Measurements from ENCODE around the gene IGF1R.

DNA sequence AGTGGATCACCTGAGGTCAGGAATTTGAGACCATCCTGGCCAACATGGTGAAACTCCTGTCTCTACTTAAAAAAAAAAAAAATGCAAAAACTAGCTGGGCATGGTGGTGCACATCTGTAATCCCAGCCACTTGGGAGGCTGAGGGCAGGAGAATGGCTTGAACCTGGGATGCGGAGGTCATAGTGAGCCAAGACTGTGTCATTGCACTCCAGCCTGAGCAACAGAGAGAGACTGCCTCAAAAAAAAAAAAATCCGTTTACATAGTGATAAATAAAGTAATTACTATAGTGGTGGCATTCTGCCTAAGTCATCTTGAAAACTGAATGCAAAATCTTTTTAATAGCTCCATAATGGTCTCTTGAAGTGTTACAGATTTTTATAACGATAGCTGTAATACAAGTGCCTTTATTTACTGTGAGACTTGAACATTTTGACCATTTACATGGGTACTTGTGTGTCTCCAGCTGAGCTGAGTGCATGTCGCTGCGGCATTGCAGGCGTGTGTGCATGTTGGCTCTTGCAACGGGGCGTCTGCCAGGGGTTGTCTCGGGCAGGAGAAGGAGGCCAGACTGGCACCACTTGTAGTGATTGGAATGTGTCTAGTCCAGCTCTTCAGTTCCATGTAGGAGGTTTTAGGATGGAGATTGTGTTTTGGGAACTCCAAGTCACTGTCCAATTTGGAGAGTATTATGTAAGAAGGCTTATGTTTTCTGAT is 111.9 kb downstream of the IGF1R start:
- TF ChIP-seq, protein P1, sequence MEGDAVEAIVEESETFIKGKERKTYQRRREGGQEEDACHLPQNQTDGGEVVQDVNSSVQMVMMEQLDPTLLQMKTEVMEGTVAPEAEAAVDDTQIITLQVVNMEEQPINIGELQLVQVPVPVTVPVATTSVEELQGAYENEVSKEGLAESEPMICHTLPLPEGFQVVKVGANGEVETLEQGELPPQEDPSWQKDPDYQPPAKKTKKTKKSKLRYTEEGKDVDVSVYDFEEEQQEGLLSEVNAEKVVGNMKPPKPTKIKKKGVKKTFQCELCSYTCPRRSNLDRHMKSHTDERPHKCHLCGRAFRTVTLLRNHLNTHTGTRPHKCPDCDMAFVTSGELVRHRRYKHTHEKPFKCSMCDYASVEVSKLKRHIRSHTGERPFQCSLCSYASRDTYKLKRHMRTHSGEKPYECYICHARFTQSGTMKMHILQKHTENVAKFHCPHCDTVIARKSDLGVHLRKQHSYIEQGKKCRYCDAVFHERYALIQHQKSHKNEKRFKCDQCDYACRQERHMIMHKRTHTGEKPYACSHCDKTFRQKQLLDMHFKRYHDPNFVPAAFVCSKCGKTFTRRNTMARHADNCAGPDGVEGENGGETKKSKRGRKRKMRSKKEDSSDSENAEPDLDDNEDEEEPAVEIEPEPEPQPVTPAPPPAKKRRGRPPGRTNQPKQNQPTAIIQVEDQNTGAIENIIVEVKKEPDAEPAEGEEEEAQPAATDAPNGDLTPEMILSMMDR (conservative IDR thresholded peaks at IDR 0.05): no peak
- no peak for TF ChIP-seq ZFX (IDR thresholded peaks at IDR 0.05)
